Immature natural killer cell (primary cell): Measurements from ENCODE around the gene MRPL27. TPM values are rescaled to one million over a fixed set of nuclear protein-coding genes. Genes with fewer than 3 reads are reported as not detected.

ENCODE experiments used
- DNase-seq, 3 donors: peaks; one replicate each; pipeline ENCODE4 v3.0.0; 2022; ENCODE audit warnings: mixed read lengths in 1 of 3
- H3K27ac Mint-ChIP-seq, 6 donors: one replicate each; pipeline ENCODE4 v1.8.0; 2020; ENCODE audit warnings: mixed read lengths in 6 of 6, mild to moderate bottlenecking in 5 of 6, inconsistent platforms in 4 of 6, moderate library complexity in 3 of 6
- H3K27me3 Mint-ChIP-seq, 3 donors: one replicate each; pipeline ENCODE4 v1.8.0; 2020 to 2021; ENCODE audit warnings: low read depth in 3 of 3, mild to moderate bottlenecking in 3 of 3, mixed read lengths in 3 of 3, moderate library complexity in 3 of 3, inconsistent platforms in 1 of 3
- H3K36me3 Mint-ChIP-seq, 3 donors: one replicate each; pipeline ENCODE4 v1.8.0; 2020; ENCODE audit warnings: mixed read lengths in 3 of 3, inconsistent platforms in 2 of 3, mild to moderate bottlenecking in 2 of 3
- H3K4me1 Mint-ChIP-seq, 2 donors: one replicate each; pipeline ENCODE4 v1.8.0; 2020; ENCODE audit warnings: inconsistent platforms in 2 of 2, mild to moderate bottlenecking in 2 of 2, mixed read lengths in 2 of 2, moderate library complexity in 1 of 2
- H3K4me3 Mint-ChIP-seq, 5 donors: one replicate each; pipeline ENCODE4 v1.8.0; 2020; ENCODE audit warnings: mild to moderate bottlenecking in 5 of 5, mixed read lengths in 5 of 5, inconsistent platforms in 3 of 5, moderate library complexity in 3 of 5
- H3K9me3 Mint-ChIP-seq, 6 donors: one replicate each; pipeline ENCODE4 v1.8.0; 2020; ENCODE audit warnings: mild to moderate bottlenecking in 6 of 6, mixed read lengths in 6 of 6, inconsistent platforms in 4 of 6, moderate library complexity in 3 of 6
- polyA plus RNA-seq, 3 donors: library from polyadenylated mRNA; unstranded; fragments of 300-500 nt; fragmentation: Illumina TruSeq; gene quantifications; one replicate each; pipeline ENCODE4 v1.2.3, GENCODE V29; 2021

Gene MRPL27
- polyA plus RNA-seq, 3 donors from 2014 or later = 47.8 to 69.1 (median 49.4) TPM

DNA sequence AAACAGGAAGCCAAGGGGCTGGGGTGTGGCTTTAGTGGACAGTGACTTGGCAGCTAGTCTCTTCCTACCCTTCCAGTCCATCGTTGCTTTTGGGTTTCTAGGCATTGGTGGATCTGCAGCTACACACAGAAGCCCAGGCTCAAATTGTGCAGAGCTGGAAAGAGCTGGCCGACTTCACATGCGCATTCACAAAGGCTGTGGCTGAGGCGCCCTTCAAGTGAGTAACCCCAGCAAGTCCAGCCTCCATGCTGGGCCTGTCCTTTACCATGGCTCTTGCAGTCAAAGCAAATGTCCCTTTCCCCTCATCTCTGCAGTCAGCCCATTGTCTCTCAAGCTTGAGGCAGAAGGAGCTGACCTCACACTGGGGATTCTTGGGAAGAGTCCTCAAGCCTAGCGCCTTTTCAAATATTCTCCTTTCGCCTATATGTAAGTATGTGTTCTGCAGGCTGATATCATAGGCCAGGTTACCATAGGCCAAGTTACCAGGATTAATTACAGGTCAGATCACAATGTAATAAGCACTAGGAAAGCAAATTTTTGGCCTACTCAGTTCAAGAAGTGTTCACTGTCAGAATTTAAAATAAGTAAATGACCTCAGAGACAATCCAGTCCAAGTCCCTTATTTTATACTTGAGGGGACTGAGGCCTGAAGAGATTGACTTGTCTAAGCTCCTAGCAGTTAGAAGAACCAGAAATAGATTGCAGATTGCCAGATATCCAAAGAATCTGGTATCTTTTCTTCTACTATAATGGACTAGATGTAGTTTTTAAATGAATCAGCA, 6.6 kb upstream of the MRPL27 start:
- no peaks in the 10 kb centered on the region for H3K4me1 Mint-ChIP-seq
- DNase-seq = no peak
- no peak overlapping the region for H3K4me3 Mint-ChIP-seq
- peaks cover 3 to 14% (median 8%) of the 10 kb centered on the region in 3 donors for H3K36me3 Mint-ChIP-seq
- H3K27ac Mint-ChIP-seq = peak overlapping the region in 1 of 6 donors; percentile 48
- H3K27me3 Mint-ChIP-seq = peaks cover 0 to 8% (median 3%) of the 10 kb centered on the region in 3 donors
- no peaks in the 10 kb centered on the region for H3K9me3 Mint-ChIP-seq

DNA sequence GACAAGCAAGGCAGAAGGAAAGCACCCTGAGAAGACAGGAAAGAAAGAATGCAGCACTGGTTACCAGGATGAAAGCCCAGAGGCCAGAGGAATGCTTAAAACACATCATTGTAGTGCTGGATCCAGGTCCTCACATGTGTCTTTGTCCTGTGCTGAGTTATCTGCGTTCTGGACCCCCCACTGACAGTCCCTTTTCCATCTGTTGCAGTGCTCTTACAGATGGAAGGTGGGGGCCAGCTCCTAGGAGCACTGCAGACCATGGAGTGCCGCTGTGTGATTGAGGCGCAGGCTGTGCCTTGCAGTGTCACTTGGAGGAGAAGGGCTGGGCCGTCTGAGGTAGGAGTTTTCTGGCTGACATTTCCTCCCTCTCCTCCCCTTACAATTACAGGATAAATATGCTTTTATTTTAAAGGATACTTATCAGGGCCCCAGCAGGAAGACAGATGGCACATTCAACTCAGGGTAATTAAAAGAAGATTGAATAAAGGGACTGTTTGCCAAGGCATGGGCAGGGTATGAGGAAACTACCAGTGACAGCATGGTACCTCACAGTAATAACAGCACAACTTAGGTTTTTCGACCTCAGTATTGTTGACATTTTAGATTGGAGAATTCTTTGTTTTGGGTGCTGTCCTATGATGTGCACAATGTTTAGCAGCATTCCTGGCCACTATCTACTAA, 3.0 kb upstream of the MRPL27 start:
- Mint-ChIP-seq H3K27me3 (peaks cover 4 to 12% (median 5%) of the 10 kb centered on the region in 3 donors), H3K27ac (no peak overlapping the region), H3K4me1 (peaks cover 24 to 28% of the 10 kb centered on the region in 2 donors), H3K9me3 (no peaks in the 10 kb centered on the region), H3K36me3 (peaks cover 0 to 4% (median 3%) of the 10 kb centered on the region in 3 donors), H3K4me3 (no peak overlapping the region)
- DNase-seq = no peak

DNA sequence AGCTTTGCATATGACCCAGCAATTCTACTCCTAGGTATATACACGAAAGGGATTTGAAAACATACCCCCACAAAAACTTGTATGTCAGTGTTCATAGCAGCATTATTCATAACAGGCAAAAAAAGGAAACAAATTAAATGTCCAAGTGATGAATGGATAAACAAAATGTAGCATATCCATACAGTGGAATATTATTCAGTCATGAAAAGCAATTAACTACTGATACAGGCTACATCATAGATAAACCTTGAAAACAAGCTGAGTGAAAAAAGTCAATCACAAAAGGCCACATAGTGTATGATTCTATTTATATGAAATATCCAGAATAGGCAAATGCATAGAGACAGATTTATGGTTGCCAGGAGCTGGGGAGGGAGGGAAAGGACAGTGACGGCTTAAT, 721 bp upstream of the MRPL27 start:
- no peak for DNase-seq
- Mint-ChIP-seq H3K4me3 (peak overlapping the region; percentile 36 to 100 (median 99)), H3K36me3 (peaks cover 4 to 7% (median 6%) of the 10 kb centered on the region in 3 donors), H3K27me3 (peaks cover 4 to 5% (median 5%) of the 10 kb centered on the region in 3 donors), H3K9me3 (no peaks in the 10 kb centered on the region), H3K27ac (peak overlapping the region in 3 of 6 donors; percentile 98 to 100 (median 100)), H3K4me1 (peaks cover 28 to 30% of the 10 kb centered on the region in 2 donors)

DNA sequence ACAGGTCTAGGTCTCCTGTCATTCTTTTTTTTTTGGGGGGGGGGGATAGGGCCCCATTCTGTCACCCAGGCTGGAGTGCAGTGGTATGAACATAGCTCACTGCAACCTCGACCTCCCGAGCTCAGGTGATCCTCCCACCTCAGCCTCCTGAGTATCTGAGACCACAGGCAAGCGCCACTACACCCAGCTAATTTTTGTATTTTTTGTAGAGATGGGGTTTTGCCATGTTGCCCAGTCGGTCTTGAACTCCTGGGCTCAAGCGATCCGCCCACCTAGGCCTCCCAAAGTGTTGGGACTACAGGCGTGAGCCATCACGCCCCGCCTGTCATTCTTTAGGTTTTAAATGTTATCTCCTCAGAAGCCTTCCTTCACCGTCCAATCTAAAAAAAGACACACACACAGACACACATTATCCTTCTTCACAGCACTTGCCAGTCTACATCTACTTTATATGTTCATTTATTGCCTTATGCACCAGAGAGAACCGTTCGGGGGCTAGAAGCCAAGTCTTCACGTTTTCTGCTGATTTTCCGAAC, 694 bp downstream of the MRPL27 start:
- Mint-ChIP-seq H3K9me3 (no peaks in the 10 kb centered on the region), H3K4me3 (peak overlapping the region; percentile 99 to 100 (median 99)), H3K27ac (peak overlapping the region; percentile 97 to 100 (median 98)), H3K36me3 (peaks cover 4 to 18% (median 10%) of the 10 kb centered on the region in 3 donors), H3K27me3 (peaks cover 4 to 5% (median 5%) of the 10 kb centered on the region in 3 donors), H3K4me1 (peaks cover 28 to 30% of the 10 kb centered on the region in 2 donors)
- DNase-seq = no peak

DNA sequence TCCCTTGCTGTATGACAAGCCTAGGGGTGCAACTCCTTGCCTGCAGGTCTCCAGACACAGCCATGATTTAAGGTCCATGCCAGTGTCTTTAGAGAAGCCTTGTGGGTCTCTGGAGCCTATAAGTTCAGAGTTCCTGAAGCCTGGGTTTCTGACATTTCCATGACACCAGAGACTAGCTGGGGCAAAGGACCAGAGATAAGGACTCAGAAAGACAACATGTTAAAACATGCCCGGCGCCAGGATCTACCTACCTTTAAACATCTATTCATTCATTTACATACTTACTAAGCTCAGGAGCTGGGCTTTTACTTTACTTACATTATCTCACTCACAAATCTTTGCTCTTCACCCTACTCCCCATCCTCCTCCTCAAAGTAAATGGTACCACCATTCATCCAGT, 1.5 kb downstream of the MRPL27 start:
- Mint-ChIP-seq H3K9me3 (no peaks in the 10 kb centered on the region), H3K36me3 (peaks cover 4 to 18% (median 10%) of the 10 kb centered on the region in 3 donors), H3K4me1 (peaks cover 28 to 30% of the 10 kb centered on the region in 2 donors), H3K27ac (peak overlapping the region in 4 of 6 donors; percentile 38 to 66 (median 51)), H3K4me3 (peak overlapping the region; percentile 53 to 100 (median 99)), H3K27me3 (peaks cover 4 to 5% (median 5%) of the 10 kb centered on the region in 3 donors)
- DNase-seq = no peak

DNA sequence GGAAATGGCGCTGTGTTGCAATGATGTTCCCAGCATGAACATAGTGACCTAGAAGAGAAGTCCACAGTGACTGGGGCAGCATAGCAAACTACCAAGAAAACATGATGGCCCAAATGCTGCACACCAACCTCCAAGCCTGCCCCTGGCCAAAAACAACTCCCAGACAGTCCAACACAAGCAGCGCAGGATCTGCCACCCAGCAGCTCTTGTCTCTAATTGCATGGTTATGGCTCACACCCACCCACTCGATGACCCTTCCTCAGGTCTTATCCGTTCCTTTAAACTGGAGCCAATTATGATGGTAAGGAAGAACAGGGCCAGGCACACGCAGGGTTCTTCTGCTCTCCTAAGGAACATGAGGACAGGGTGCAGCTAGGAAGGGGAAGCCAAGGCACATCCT, 2.9 kb downstream of the MRPL27 start:
- DNase-seq = no peak
- Mint-ChIP-seq H3K4me3 (no peak overlapping the region), H3K27me3 (peaks cover 4 to 5% (median 5%) of the 10 kb centered on the region in 3 donors), H3K27ac (no peak overlapping the region), H3K36me3 (peaks cover 4 to 23% (median 10%) of the 10 kb centered on the region in 3 donors), H3K4me1 (peaks cover 28 to 30% of the 10 kb centered on the region in 2 donors), H3K9me3 (no peaks in the 10 kb centered on the region)

DNA sequence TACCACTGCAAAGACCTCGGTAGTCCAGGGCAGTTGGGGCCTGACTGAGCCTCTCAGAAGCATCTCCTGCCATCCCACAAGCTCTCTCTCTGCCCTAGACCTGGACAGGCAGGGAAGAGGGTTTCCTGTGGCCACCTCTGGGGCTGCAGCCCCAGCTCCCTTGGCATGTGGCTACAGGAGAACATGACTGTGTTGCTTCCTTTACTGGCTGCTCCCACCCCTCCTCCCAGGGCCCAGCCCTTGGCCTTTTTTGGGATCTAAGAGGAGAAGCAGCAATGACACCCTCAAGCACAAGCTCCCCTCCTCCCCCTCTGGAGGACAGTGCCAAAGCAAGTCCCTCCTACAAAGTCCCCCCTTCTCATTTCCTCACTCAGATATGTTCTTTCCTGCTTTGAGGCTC, 5.6 kb downstream of the MRPL27 start:
- H3K36me3 Mint-ChIP-seq = peaks cover 4 to 23% (median 10%) of the 10 kb centered on the region in 3 donors
- DNase-seq = no peak
- H3K27me3 Mint-ChIP-seq = peaks cover 0 to 2% (median 0%) of the 10 kb centered on the region in 3 donors
- H3K4me1 Mint-ChIP-seq = peaks cover 17 to 20% of the 10 kb centered on the region in 2 donors
- H3K9me3 Mint-ChIP-seq = no peaks in the 10 kb centered on the region
- no peak overlapping the region for H3K27ac Mint-ChIP-seq
- H3K4me3 Mint-ChIP-seq = no peak overlapping the region

DNA sequence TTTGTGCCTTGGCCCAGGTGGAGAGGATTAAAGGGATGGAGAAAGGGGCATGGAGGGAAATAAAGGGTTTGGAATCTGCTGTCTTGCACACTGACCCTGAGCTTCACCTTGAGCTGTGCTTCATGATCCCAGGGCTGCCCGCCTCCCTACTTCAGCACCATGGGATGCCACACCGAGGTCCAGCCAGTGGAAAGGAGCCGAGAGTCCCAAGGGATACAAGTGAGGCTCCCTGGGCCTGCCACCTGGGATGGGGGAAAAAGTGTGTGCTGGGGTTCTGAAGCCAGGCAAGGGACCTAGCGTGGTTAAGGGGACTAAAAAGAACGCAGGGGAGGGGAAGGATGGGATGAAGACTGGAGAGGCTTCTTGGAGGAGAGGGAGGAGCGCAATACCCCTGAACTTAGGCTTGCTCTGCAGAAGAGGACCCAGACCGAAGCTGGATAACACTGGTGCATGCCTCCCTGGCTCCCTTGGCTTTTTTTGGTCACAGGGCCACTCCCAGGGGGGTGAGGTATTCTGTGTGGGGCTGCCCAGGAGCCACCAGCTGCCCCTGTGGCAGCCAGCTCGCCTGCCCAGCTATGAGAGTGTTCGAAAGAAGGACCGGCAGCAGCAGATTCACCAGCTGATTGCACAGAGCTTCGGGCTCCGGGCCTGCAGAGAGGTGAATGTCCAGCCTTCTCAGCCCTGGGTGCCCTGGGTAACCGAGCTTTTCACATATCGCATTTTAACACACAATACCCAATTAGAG, 7.2 kb downstream of the MRPL27 start:
- H3K36me3 Mint-ChIP-seq = peaks cover 0 to 19% (median 10%) of the 10 kb centered on the region in 3 donors
- H3K4me1 Mint-ChIP-seq = peaks cover 10 to 14% of the 10 kb centered on the region in 2 donors
- DNase-seq = no peak
- H3K4me3 Mint-ChIP-seq = no peak overlapping the region
- H3K27ac Mint-ChIP-seq = no peak overlapping the region
- H3K27me3 Mint-ChIP-seq = peaks cover 0 to 3% (median 0%) of the 10 kb centered on the region in 3 donors
- H3K9me3 Mint-ChIP-seq = no peaks in the 10 kb centered on the region

DNA sequence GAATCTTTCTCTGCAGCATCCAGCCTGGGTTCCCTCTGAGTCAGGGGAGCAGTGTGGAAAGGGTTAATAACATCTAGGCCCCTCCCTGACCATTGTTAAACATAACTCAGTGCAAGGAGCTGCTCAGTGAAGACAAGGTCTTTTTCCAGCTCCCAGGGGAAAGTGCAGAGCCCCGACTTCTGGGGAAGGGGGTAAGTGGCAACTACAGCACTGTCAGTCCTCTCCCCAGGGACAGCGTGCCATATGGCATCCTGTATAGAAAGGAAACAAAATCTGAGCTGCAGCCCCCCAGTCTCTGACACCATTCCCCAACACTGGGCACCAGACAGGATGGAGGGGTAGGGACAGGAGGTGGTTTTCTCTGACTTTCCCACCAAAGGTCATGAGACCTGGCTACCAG, 7.8 kb downstream of the MRPL27 start:
- H3K4me3 Mint-ChIP-seq = no peak overlapping the region
- no peaks in the 10 kb centered on the region for H3K9me3 Mint-ChIP-seq
- peaks cover 9 to 10% of the 10 kb centered on the region in 2 donors for H3K4me1 Mint-ChIP-seq

DNA sequence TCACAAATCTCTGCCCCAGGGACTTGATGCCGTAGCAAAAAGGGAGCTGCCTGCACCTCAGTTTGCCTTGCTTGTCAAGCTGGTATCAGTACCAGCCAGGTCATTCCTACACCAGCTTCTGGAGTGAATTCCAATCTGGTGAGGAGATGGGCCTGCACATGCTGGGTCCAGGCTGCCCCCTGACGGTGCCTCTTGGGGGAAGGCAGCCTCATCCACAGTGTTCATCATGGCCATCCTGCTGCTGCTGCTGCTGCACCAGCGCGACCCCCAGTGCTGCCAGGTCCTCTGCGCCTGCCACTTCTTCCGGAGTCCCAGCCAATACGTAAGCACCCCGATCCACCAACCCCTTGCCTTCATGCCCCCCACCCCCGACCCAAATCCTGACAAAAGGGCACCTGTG, 8.3 kb downstream of the MRPL27 start:
- no peak for DNase-seq
- H3K27me3 Mint-ChIP-seq = peaks cover 0 to 3% (median 0%) of the 10 kb centered on the region in 3 donors
- H3K36me3 Mint-ChIP-seq = peaks cover 0 to 19% (median 8%) of the 10 kb centered on the region in 3 donors
- no peak overlapping the region for H3K27ac Mint-ChIP-seq
- H3K4me3 Mint-ChIP-seq = no peak overlapping the region
- peaks cover 8 to 10% of the 10 kb centered on the region in 2 donors for H3K4me1 Mint-ChIP-seq
- no peaks in the 10 kb centered on the region for H3K9me3 Mint-ChIP-seq

More for the DNA sequence above, 7.8 kb downstream of the MRPL27 start:
- no peak for DNase-seq
- Mint-ChIP-seq H3K27me3 (peaks cover 0 to 3% (median 0%) of the 10 kb centered on the region in 3 donors), H3K36me3 (peaks cover 0 to 19% (median 10%) of the 10 kb centered on the region in 3 donors), H3K27ac (no peak overlapping the region)

DNA sequence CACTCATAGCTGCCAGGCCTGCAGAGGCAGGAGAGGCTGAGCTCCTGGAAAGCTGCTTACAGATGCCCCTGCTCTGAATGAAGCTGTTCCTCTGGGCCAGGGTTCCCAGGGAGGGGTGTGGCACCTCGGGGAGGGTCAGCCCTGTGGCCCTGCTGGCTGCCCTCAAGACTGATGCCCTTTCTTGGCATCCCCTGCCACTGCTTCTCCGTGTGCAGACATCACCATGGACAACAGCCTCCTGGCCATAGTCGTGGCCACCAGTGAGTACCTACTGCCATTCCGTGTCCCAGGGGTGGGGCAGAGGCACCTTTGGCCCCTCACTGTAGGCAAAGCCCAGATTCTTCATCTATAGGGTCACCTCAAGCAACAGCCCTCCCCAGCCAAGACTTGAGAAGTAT, 8.9 kb downstream of the MRPL27 start:
- H3K4me3 Mint-ChIP-seq = no peak overlapping the region
- H3K4me1 Mint-ChIP-seq = peaks cover 8 to 10% of the 10 kb centered on the region in 2 donors
- peaks cover 0 to 22% (median 5%) of the 10 kb centered on the region in 3 donors for H3K36me3 Mint-ChIP-seq
- DNase-seq = no peak
- H3K27ac Mint-ChIP-seq = no peak overlapping the region
- H3K27me3 Mint-ChIP-seq = peaks cover 0 to 3% (median 0%) of the 10 kb centered on the region in 3 donors
- H3K9me3 Mint-ChIP-seq = no peaks in the 10 kb centered on the region

DNA sequence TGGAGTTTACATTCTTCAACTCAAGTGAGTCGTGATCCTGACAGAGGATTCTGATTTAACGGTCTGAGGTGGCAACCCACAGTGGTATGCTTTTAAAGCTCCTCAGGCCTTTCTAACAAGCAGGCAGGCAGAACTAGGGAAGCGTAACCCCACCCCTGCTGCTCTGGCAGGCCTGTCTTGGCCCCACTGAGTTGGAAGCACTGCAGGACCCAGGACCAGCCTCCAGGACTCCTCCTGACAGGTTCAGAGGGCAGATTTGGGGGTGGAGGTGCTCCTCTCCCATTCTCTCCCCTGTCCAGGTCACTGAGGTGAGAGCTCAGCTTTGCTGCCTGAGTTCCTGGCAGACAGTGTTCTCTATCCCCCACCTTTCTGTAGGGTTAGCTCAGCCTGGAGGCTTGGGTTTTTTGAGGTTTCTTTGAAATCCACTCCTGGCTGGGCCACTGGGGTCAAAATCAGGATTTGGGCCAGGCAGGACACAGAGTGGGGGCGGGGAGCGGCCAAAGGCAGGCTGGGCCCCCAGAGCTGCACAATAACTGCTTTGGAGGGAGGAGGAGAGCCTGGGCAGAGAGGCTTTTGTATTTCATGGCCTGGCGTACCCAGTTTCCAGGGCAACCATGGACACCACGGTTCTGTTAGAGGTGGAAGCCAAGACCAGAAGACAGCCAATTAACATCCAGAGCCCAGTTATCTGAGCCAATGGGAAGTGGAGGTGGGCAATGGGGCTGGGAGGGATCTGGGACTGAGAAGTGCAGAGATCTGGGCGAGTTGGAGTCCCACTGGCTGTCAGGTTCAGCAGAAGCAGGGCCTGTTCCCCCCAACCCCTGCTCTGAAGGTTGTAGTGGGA, 9.5 kb downstream of the MRPL27 start:
- peak overlapping the region in 1 of 6 donors; percentile 34 for H3K27ac Mint-ChIP-seq

More for the DNA sequence above, 9.5 kb downstream of the MRPL27 start:
- peaks cover 0 to 3% (median 0%) of the 10 kb centered on the region in 3 donors for H3K27me3 Mint-ChIP-seq
- DNase-seq = no peak
- H3K9me3 Mint-ChIP-seq = no peaks in the 10 kb centered on the region
- H3K36me3 Mint-ChIP-seq = peaks cover 0 to 23% (median 3%) of the 10 kb centered on the region in 3 donors
- H3K4me1 Mint-ChIP-seq = peaks cover 8 to 10% of the 10 kb centered on the region in 2 donors
- no peak overlapping the region for H3K4me3 Mint-ChIP-seq
